ENCODE measurements around the gene DACT1.

- no peak for TF ChIP-seq POLR2A (IDR thresholded peaks at IDR 0.05)
- TF ChIP-seq CTCF (IDR thresholded peaks at IDR 0.05): no peak
These were observed 40.2 kb downstream of the DACT1 start for GRCh38 chr14:58677996-58678395.

All from body of pancreas (tissue), 4 donors.